Gastrocnemius medialis (tissue), 4 donors: ENCODE data around the gene ELK4. TPM values are rescaled to one million over a fixed set of nuclear protein-coding genes. Genes with fewer than 3 reads are reported as not detected.

Experiments used
- ATAC-seq, 2 donors: fragments of 150-250 bp; one replicate each; pipeline ENCODE4 v1.9.1; 2016
- DNase-seq, 2 donors: peaks; one replicate each; pipeline ENCODE4 v3.0.0-alpha.2; 2019
- H3K27ac ChIP-seq, 4 donors: fragments of 200-600 bp; sonication (generic); 1 replicate in 1 of 4; 2 replicates in 3 of 4; pipeline ENCODE4 v1.5.1; 2016 to 2018; ENCODE audit warnings: mild to moderate bottlenecking in 2 of 4, moderate library complexity in 1 of 4
- H3K27me3 ChIP-seq, 3 donors: fragments of 200-600 bp; sonication (generic) in 2 of 3; 1 replicate in 1 of 3; 2 replicates in 2 of 3; pipeline versions ENCODE4 v1.5.1 to v1.6.0; 2016 to 2019; ENCODE audit warnings: mild to moderate bottlenecking in 1 of 3, moderate library complexity in 1 of 3
- H3K36me3 ChIP-seq, 2 donors: fragments of 200-600 bp; sonication (generic) in 1 of 2; one replicate each; pipeline ENCODE4 v1.5.1; 2017 to 2018
- H3K4me1 ChIP-seq, 2 donors: fragments of 200-600 bp; sonication (generic) in 1 of 2; one replicate each; pipeline ENCODE4 v1.5.1; 2016 to 2017; ENCODE audit warnings: mild to moderate bottlenecking in 2 of 2
- H3K4me3 ChIP-seq, 4 donors: fragments of 200-600 bp; sonication (generic) in 3 of 4; 1 replicate in 1 of 4; 2 replicates in 3 of 4; pipeline ENCODE4 v1.5.1; 2016 to 2019; ENCODE audit warnings: mild to moderate bottlenecking in 2 of 4
- H3K9me3 ChIP-seq, 3 donors: fragments of 200-600 bp; sonication (generic) in 2 of 3; 1 replicate in 1 of 3; 2 replicates in 2 of 3; pipeline ENCODE4 v1.5.1; 2016 to 2019
- CTCF ChIP-seq, 5 experiments: fragments of 450-650 bp in 3 of 5; fragments of 200-600 bp in 2 of 5; sonication (generic) in 2 of 5; IDR thresholded peaks in 4 of 5; conservative IDR thresholded peaks in 1 of 5; 1 replicate in 4 of 5; 2 replicates in 1 of 5; pipeline ENCODE4 v1.5.1; 2016 to 2019; ENCODE audit warnings: antibody characterized with exemption in 5 of 5, mild to moderate bottlenecking in 3 of 5, moderate library complexity in 3 of 5
- POLR2A ChIP-seq, 2 donors: fragments of 450-650 bp; IDR thresholded peaks; one replicate each; pipeline ENCODE4 v1.6.1; 2017; ENCODE audit warnings: antibody characterized with exemption in 2 of 2, mild to moderate bottlenecking in 2 of 2, moderate library complexity in 2 of 2
- in situ Hi-C, 4 donors: fragments of 200-750 bp; cut with MboI; loops; one replicate each; pipeline versions ENCODE4 v1.15.0 to v1.8.0; 2017; ENCODE audit warnings: low sequenced_read_pairs in 4 of 4
- intact Hi-C: fragments of 100-400 bp; cut with DNase I; formaldehyde crosslinking; loops from one replicate; pipeline ENCODE4 v1.15.1; 2023; ENCODE audit warnings: low total_unique reads
- total RNA-seq, 4 donors: library from RNA; depleted of rRNA; stranded (reverse); fragments of >200 nt; gene quantifications; one replicate each; pipeline versions ENCODE4 v1.1.0 to v1.2.3, GENCODE V29; 2016

ELK4 gene
- total RNA-seq, 4 donors from 2014 or later: 17.3 to 24.2 (median 20.1) TPM

- ATAC-seq: no peak
- DNase-seq: no peak
- no peaks in the 10 kb centered on the region for H3K27me3 ChIP-seq
- in situ Hi-C loops (no loop called here), intact Hi-C loops (no loop called here)
- H3K9me3 ChIP-seq: no peaks in the 10 kb centered on the region
- H3K4me1 ChIP-seq: peaks cover 11 to 16% of the 10 kb centered on the region in 2 donors
- no peak overlapping the region for H3K4me3 ChIP-seq
- H3K27ac ChIP-seq: no peak overlapping the region
- no peak for TF ChIP-seq CTCF (IDR thresholded peaks at IDR 0.05 in 4 of 5, conservative IDR thresholded peaks at IDR 0.05 in 1 of 5)
- H3K36me3 ChIP-seq: peaks cover 0 to 38% of the 10 kb centered on the region in 2 donors
These were observed 8.2 kb downstream of the ELK4 start for GRCh38 chr1:205623646-205624045.

- intact Hi-C loops: no loop called here
- H3K9me3 ChIP-seq: no peaks in the 10 kb centered on the region
- DNase-seq: no peak
- peaks cover 0 to 72% of the 10 kb centered on the region in 2 donors for H3K36me3 ChIP-seq
- no peak overlapping the region for H3K27ac ChIP-seq
- TF ChIP-seq CTCF (IDR thresholded peaks at IDR 0.05 in 4 of 5, conservative IDR thresholded peaks at IDR 0.05 in 1 of 5): no peak
- TF ChIP-seq POLR2A (IDR thresholded peaks at IDR 0.05): no peak
- ATAC-seq: no peak
- H3K4me3 ChIP-seq: no peak overlapping the region
- in situ Hi-C loops: no loop called here
- H3K4me1 ChIP-seq: peaks cover 0 to 6% of the 10 kb centered on the region in 2 donors
- no peaks in the 10 kb centered on the region for H3K27me3 ChIP-seq
These were observed 11.5 kb downstream of the ELK4 start for GRCh38 chr1:205620269-205620668.

- Histone ChIP-seq H3K9me3 (no peaks in the 10 kb centered on the region), H3K4me3 (no peak overlapping the region), H3K36me3 (peaks cover 0 to 77% of the 10 kb centered on the region in 2 donors), H3K27me3 (no peaks in the 10 kb centered on the region), H3K27ac (no peak overlapping the region), H3K4me1 (peaks cover 0 to 3% of the 10 kb centered on the region in 2 donors)
- in situ Hi-C loops (no loop called here), intact Hi-C loops (no loop called here)
- no peak for TF ChIP-seq POLR2A (IDR thresholded peaks at IDR 0.05)
- TF ChIP-seq CTCF (IDR thresholded peaks at IDR 0.05 in 4 of 5, conservative IDR thresholded peaks at IDR 0.05 in 1 of 5): no peak
- DNase-seq (no peak), ATAC-seq (no peak)
These were observed 12.4 kb downstream of the ELK4 start for GRCh38 chr1:205619376-205619775.

GRCh38 chr1:205616563-205617293, 15.1 kb downstream of the ELK4 start:
- TF ChIP-seq POLR2A (IDR thresholded peaks at IDR 0.05): no peak
- no peak for TF ChIP-seq CTCF (IDR thresholded peaks at IDR 0.05 in 4 of 5, conservative IDR thresholded peaks at IDR 0.05 in 1 of 5)
- Histone ChIP-seq H3K9me3 (no peaks in the 10 kb centered on the region), H3K27me3 (no peaks in the 10 kb centered on the region), H3K27ac (no peak overlapping the region), H3K4me3 (no peak overlapping the region), H3K36me3 (peaks cover 0 to 76% of the 10 kb centered on the region in 2 donors), H3K4me1 (peaks cover 0 to 2% of the 10 kb centered on the region in 2 donors)
- DNase-seq (no peak), ATAC-seq (no peak)
- intact Hi-C loops: no loop called here
- in situ Hi-C loops: no loop called here
